IPS-20b (cell line): ENCODE measurements around the gene ZMYM2.
"Not testable (repeated sequence)": the region's sequence is repeated elsewhere in the genome, so short reads cannot be mapped to it uniquely, and the experiment has no call there.

Experiments used
- H3K27ac ChIP-seq: one replicate; pipeline ENCODE4 v1.5.1; 2013; ENCODE audit warnings: low read length
- H3K27me3 ChIP-seq: 2 replicates; pipeline ENCODE4 v1.6.1; 2013; ENCODE audit warnings: mild to moderate bottlenecking, low read length, inconsistent platforms; ENCODE audit not compliant: insufficient read depth
- H3K36me3 ChIP-seq: 2 replicates; pipeline ENCODE4 v1.6.1; 2013; ENCODE audit warnings: low read depth, mild to moderate bottlenecking, inconsistent platforms, low read length, moderate library complexity; ENCODE audit not compliant: insufficient read depth
- H3K4me1 ChIP-seq: 2 replicates; pipeline ENCODE4 v1.6.1; 2013; ENCODE audit warnings: mild to moderate bottlenecking, control low read depth, inconsistent platforms, low read length, moderate library complexity; ENCODE audit not compliant: insufficient read depth
- H3K4me3 ChIP-seq: 2 replicates; pipeline ENCODE4 v1.5.1; 2013; ENCODE audit warnings: mild to moderate bottlenecking, low read length, inconsistent platforms
- H3K9ac ChIP-seq: 2 replicates; pipeline ENCODE4 v1.6.1; 2013; ENCODE audit warnings: low read depth, mild to moderate bottlenecking, inconsistent platforms, low read length, moderate library complexity
- H3K9me3 ChIP-seq: 2 replicates; pipeline ENCODE4 v1.6.1; 2013; ENCODE audit warnings: mild to moderate bottlenecking, low read depth, low read length, inconsistent platforms; ENCODE audit not compliant: insufficient read depth

The ZMYM2 gene

GRCh38 chr13:19959831-19960652 lies 1.5 kb downstream of the ZMYM2 start:
- Histone ChIP-seq H3K4me1 (peaks cover 15% of the 10 kb centered on the region), H3K27ac (peak overlapping the region; percentile 20), H3K9ac (peak overlapping the region; percentile 96), H3K9me3 (no peaks in the 10 kb centered on the region), H3K4me3 (peak overlapping the region; percentile 79), H3K36me3 (peaks cover 42% of the 10 kb centered on the region), H3K27me3 (no peaks in the 10 kb centered on the region)

GRCh38 chr13:19960653-19960976 lies 2.1 kb downstream of the ZMYM2 start:
- Histone ChIP-seq H3K4me1 (peaks cover 15% of the 10 kb centered on the region), H3K9me3 (no peaks in the 10 kb centered on the region), H3K9ac (peak overlapping the region; percentile 29; the same call in 1 of the 2 replicates), H3K27me3 (no peaks in the 10 kb centered on the region), H3K4me3 (peak overlapping the region; percentile 79), H3K36me3 (peaks cover 47% of the 10 kb centered on the region), H3K27ac (no peak overlapping the region)

DNA sequence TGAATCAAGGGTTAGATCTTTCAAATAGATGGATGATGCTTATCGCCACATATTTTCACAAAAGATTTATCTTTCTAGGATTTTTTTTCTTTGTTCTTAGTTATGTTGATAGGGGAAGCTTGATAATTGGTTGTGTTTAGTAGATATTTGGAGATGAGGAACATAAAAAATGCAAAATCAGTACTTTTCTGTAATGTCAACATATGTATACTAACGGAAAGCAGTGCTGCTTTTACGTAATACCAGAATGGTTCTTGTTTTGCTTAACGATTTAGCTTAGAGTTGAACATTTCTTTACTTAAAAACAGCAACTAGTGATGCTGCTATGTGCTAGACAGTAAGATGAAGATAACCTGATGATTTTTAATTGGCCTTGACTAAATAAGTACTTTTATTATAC lies 3.0 kb downstream of the ZMYM2 start:
- Histone ChIP-seq H3K4me3 (peak overlapping the region; percentile 79), H3K9me3 (no peaks in the 10 kb centered on the region), H3K27me3 (no peaks in the 10 kb centered on the region), H3K9ac (0 out of 2 replicates have a peak overlapping the region, but pooled peaks have one; percentile 23), H3K27ac (no peak overlapping the region), H3K4me1 (peaks cover 15% of the 10 kb centered on the region), H3K36me3 (peaks cover 53% of the 10 kb centered on the region)

DNA sequence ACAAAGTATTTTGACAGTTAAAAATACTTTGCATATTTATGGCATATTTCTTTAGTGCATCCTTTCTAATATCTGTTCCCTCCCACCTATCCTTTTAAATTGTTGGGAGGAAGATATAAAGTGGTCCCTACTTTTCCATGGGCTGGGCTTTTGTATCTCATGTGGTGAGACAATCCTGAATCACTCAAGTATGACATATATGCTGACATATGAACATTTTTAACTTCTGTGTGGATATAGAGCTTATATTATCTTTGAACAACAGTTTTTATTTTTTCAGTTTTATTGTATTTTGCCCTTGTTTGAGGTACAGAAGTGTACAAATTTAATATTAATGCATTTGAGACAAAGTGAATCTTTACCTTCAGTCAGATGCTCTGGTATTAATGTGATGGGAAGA lies 3.4 kb downstream of the ZMYM2 start:
- no peak overlapping the region for H3K27ac ChIP-seq
- H3K27me3 ChIP-seq: no peaks in the 10 kb centered on the region
- H3K9me3 ChIP-seq: no peaks in the 10 kb centered on the region
- H3K4me1 ChIP-seq: peaks cover 15% of the 10 kb centered on the region
- peaks cover 57% of the 10 kb centered on the region for H3K36me3 ChIP-seq
- 0 out of 2 replicates have a peak overlapping the region, but pooled peaks have one; percentile 23 for H3K9ac ChIP-seq
- peak overlapping the region; percentile 79 for H3K4me3 ChIP-seq

DNA sequence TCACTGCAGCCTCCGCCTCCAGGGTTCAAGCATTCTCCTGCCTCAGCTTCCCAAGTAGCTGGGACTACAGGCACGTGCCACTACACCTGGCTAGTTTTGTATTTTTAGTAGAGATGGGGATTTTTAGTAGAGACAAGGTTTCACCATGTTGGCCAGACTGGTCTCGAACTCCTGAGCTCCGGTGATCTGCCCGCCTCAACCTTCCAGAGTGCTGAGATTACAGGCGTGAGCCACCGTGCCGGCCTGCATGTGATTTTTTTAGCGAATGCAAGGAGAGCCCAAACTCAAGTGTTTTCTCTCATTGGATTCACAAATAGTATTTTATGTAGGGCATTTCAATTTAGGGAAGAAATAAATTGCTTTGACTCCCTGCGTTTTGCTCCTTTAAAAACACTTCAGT lies 4.4 kb downstream of the ZMYM2 start:
- H3K36me3 ChIP-seq: peaks cover 67% of the 10 kb centered on the region
- no peak overlapping the region for H3K9ac ChIP-seq
- H3K27ac ChIP-seq: no peak overlapping the region
- peaks cover 15% of the 10 kb centered on the region for H3K4me1 ChIP-seq
- H3K4me3 ChIP-seq: no peak overlapping the region
- H3K27me3 ChIP-seq: no peaks in the 10 kb centered on the region
- H3K9me3 ChIP-seq: no peaks in the 10 kb centered on the region

- Histone ChIP-seq H3K9ac (no peak overlapping the region), H3K4me1 (no peaks in the 10 kb centered on the region), H3K27me3 (no peaks in the 10 kb centered on the region), H3K9me3 (no peaks in the 10 kb centered on the region), H3K27ac (no peak overlapping the region), H3K4me3 (no peak overlapping the region), H3K36me3 (peaks cover 90% of the 10 kb centered on the region)
Observed at GRCh38 chr13:19967621-19968020, 9.1 kb downstream of the ZMYM2 start.

DNA sequence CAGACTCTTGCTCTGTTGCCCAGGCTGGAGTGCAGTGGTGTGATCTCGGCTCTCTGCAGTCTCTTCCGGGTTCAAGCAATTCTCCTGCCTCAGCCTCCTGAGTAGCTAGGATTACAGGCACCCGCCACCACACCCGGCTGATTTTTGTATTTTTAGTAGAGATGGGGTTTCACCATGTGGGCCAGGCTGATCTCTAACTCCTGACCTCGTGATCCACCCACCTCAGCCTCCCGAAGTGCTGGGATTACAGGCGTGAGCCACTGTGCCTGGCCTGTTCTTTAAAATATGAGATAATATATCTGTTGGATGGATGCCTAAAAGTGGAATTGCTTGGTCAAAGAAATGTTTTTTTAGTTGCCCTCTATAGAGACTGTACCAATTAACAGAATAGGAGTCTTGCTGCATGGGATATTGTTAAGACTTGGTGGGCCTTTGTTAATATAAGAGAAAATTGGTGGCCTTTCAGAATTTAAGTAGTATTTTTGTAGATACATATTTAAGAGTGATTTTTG lies 16.0 kb downstream of the ZMYM2 start:
- not testable (repeated sequence) for H3K9ac ChIP-seq, H3K4me1 ChIP-seq, H3K4me3 ChIP-seq, H3K27ac ChIP-seq, H3K27me3 ChIP-seq, H3K9me3 ChIP-seq
- H3K36me3 ChIP-seq: peaks cover 80% of the 10 kb centered on the region

GRCh38 chr13:19978831-19979437 lies 20.4 kb downstream of the ZMYM2 start:
- Histone ChIP-seq H3K9ac (no peak overlapping the region), H3K27ac (no peak overlapping the region), H3K4me1 (peaks cover 8% of the 10 kb centered on the region; the same call in 1 of the 2 replicates), H3K4me3 (no peak overlapping the region), H3K9me3 (no peaks in the 10 kb centered on the region), H3K27me3 (no peaks in the 10 kb centered on the region), H3K36me3 (peaks cover 46% of the 10 kb centered on the region)

GRCh38 chr13:19981685-19982238 lies 23.2 kb downstream of the ZMYM2 start:
- no peaks in the 10 kb centered on the region for H3K9me3 ChIP-seq
- H3K36me3 ChIP-seq: peaks cover 19% of the 10 kb centered on the region
- no peak overlapping the region for H3K4me3 ChIP-seq
- H3K4me1 ChIP-seq: peaks cover 21% of the 10 kb centered on the region; the same call in 1 of the 2 replicates
- H3K27ac ChIP-seq: no peak overlapping the region
- no peaks in the 10 kb centered on the region for H3K27me3 ChIP-seq
- no peak overlapping the region for H3K9ac ChIP-seq

DNA sequence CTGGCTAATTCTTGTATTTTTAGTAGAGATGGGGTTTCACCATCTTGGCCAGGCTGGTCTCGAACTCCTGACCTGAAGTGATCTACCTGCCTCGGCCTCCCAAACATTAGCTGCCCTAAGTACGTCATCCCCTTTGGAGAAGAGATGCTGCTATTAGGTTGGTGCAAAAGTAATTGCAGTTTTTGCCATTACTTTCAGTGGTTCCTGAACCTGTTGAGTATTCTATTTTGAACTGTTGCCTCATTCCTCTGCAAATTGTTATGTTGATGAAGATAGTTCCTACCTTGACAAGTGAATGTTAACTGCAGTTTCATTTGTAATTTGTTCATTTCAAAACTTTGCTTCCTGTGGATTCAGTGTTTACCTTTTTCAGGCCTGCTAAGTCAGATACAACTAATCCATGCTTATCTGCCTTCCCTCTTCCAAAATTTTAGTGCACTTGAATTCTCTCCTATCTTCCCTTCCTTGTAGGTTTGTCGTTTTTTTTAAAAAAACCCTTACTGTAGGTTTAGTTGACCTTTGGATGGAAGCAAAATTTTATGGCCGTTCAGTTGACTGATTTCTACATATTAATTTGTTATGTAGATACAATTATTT lies 24.0 kb downstream of the ZMYM2 start:
- Histone ChIP-seq H3K4me1 (peaks cover 21% of the 10 kb centered on the region; the same call in 1 of the 2 replicates), H3K9ac (no peak overlapping the region), H3K9me3 (no peaks in the 10 kb centered on the region), H3K4me3 (no peak overlapping the region), H3K27ac (no peak overlapping the region), H3K36me3 (peaks cover 16% of the 10 kb centered on the region), H3K27me3 (no peaks in the 10 kb centered on the region)

GRCh38 chr13:19984430-19985218 lies 26.1 kb downstream of the ZMYM2 start:
- peak overlapping the region; percentile 24; the same call in 1 of the 2 replicates for H3K9ac ChIP-seq
- no peaks in the 10 kb centered on the region for H3K9me3 ChIP-seq
- H3K4me1 ChIP-seq: peaks cover 21% of the 10 kb centered on the region; the same call in 1 of the 2 replicates
- peaks cover 15% of the 10 kb centered on the region for H3K36me3 ChIP-seq
- H3K27me3 ChIP-seq: no peaks in the 10 kb centered on the region
- no peak overlapping the region for H3K4me3 ChIP-seq
- no peak overlapping the region for H3K27ac ChIP-seq
